SK-N-SH (cell line): ENCODE data around the gene CEP112.

Experiments used
- EP300 ChIP-seq, 2 experiments: IDR thresholded peaks; 2 replicates each; pipeline versions ENCODE4 v1.4.0 to v1.6.1; 2012; ENCODE audit warnings: borderline replicate concordance in 1 of 2, low read depth in 1 of 2, low read length in 1 of 2
- EZH2phosphoT487 ChIP-seq: fragments of 200-600 bp; sonication (generic); IDR thresholded peaks from 2 replicates; pipeline ENCODE4 v1.6.1; 2017; ENCODE audit warnings: low read depth, mixed run types, mild to moderate bottlenecking, antibody characterized with exemption, moderate library complexity, borderline replicate concordance
- MAX ChIP-seq: IDR thresholded peaks from 2 replicates; pipeline ENCODE4 v1.4.0; 2012; ENCODE audit warnings: low read depth
- MXI1 ChIP-seq: IDR thresholded peaks from 2 replicates; pipeline ENCODE4 v1.6.1; 2012; ENCODE audit warnings: mild to moderate bottlenecking, low read depth, low read length, improper control_type of control experiment

DNA sequence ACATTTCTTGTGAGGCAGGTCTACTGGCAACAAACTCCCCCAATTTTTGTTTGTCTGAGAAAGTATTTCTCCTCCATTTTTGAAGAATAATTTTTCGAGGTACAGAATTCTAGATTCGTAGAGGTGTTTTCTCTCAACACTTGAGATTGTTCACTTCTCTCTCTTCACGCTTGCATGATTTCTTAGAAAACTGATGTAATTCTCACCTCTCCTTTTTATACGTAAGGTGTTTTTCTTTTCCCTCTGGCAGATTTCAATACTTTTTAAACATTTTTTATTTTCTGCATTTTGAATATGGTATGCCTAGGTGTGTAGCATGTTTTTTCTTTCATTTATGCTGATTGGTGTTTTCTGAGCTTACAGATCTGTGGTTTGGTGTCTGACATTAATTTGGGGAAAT, 429.0 kb downstream of the CEP112 start:
- TF ChIP-seq EP300 (IDR thresholded peaks at IDR 0.05; ENCODE audit: borderline replicate concordance in 1 of 2, low read depth in 1 of 2, low read length in 1 of 2) (no peak), EZH2phosphoT487 (no peak), MXI1 (no peak), MAX (no peak)
